T-cell (primary cell): ENCODE data around the gene POC1A. TPM values are rescaled to one million over a fixed set of nuclear protein-coding genes. Genes with fewer than 3 reads are reported as not detected.

Source experiments
- ATAC-seq, 4 experiments: fragments of 200-7000 bp in 3 of 4; fragments of 150-1000 bp in 1 of 4; cut with Tn5 transposase; replicated peaks in 1 of 4; 1 replicate in 3 of 4; 2 replicates in 1 of 4; pipeline ENCODE4 v1.10.0; 2021; ENCODE audit warnings: moderate library complexity in 3 of 4, mild to moderate bottlenecking in 2 of 4, moderate number of reproducible peaks in 1 of 4
- CTCF ChIA-PET, 2 donors: fragments of 300-600 bp; sonication (Branson Sonifier 250); formaldehyde crosslinking; loops; one replicate each; lab custom pipeline; 2022; ENCODE audit warnings: antibody characterized with exemption in 2 of 2; lab: Charles Lee
- POLR2A ChIA-PET, 2 donors: fragments of 300-600 bp; sonication (Branson Sonifier 250); formaldehyde crosslinking; loops; one replicate each; lab custom pipeline; 2022; ENCODE audit warnings: antibody characterized with exemption in 2 of 2; lab: Charles Lee
- DNase-seq, 35 experiments: peaks; one replicate each; pipeline versions ENCODE4 v3.0.0 to v3.0.0-alpha.2; 2013 to 2023
- H3K27ac ChIP-seq: one replicate; pipeline ENCODE4 v1.5.1; 2013; ENCODE audit warnings: low read length
- H3K27me3 ChIP-seq, 2 experiments: replicated peaks in 1 of 2; 1 replicate in 1 of 2; 2 replicates in 1 of 2; pipeline versions ENCODE4 v1.6.1 to v1.7.0; 2013; ENCODE audit warnings: low read length in 1 of 2, mixed read lengths in 1 of 2; ENCODE audit not compliant: control insufficient read depth in 2 of 2, insufficient read depth in 2 of 2; ENCODE audit errors: extremely low read depth in 1 of 2
- H3K36me3 ChIP-seq, 2 donors: 1 replicate in 1 of 2; 2 replicates in 1 of 2; pipeline versions ENCODE4 v1.6.1 to v1.7.0; 2013; ENCODE audit warnings: low read length in 1 of 2; ENCODE audit not compliant: control insufficient read depth in 2 of 2, insufficient read depth in 1 of 2; ENCODE audit errors: extremely low read depth in 1 of 2
- H3K4me1 ChIP-seq, 2 experiments: 1 replicate in 1 of 2; 2 replicates in 1 of 2; pipeline versions ENCODE4 v1.6.1 to v1.7.0; 2013; ENCODE audit warnings: low read length in 2 of 2, mixed read lengths in 1 of 2; ENCODE audit not compliant: insufficient read depth in 2 of 2, control insufficient read depth in 1 of 2; ENCODE audit errors: extremely low read depth in 1 of 2
- H3K4me3 ChIP-seq, 2 donors: 1 replicate in 1 of 2; 2 replicates in 1 of 2; pipeline versions ENCODE4 v1.5.1 to v1.7.0; 2013; ENCODE audit warnings: mild to moderate bottlenecking in 2 of 2, low read length in 1 of 2, moderate library complexity in 1 of 2; ENCODE audit not compliant: control insufficient read depth in 1 of 2; ENCODE audit errors: extremely low read depth in 1 of 2
- H3K9me3 ChIP-seq: 2 replicates; pipeline ENCODE4 v1.7.0; 2013
- H3K27ac Mint-ChIP-seq, 2 donors: one replicate each; pipeline ENCODE4 v1.8.0; 2020 to 2021; ENCODE audit warnings: mild to moderate bottlenecking in 2 of 2, mixed read lengths in 2 of 2
- H3K27me3 Mint-ChIP-seq, 2 donors: one replicate each; pipeline ENCODE4 v1.8.0; 2021 to 2022; ENCODE audit warnings: mixed read lengths in 2 of 2
- H3K36me3 Mint-ChIP-seq: one replicate; pipeline ENCODE4 v1.8.0; 2021; ENCODE audit warnings: mixed read lengths
- H3K4me1 Mint-ChIP-seq, 3 donors: one replicate each; pipeline ENCODE4 v1.8.0; 2020 to 2022; ENCODE audit warnings: mixed read lengths in 3 of 3, mild to moderate bottlenecking in 1 of 3
- H3K4me3 Mint-ChIP-seq, 3 donors: one replicate each; pipeline ENCODE4 v1.8.0; 2020 to 2022; ENCODE audit warnings: mild to moderate bottlenecking in 3 of 3, mixed read lengths in 3 of 3, moderate library complexity in 3 of 3
- H3K9me3 Mint-ChIP-seq, 3 donors: one replicate each; pipeline ENCODE4 v1.8.0; 2020 to 2022; ENCODE audit warnings: mixed read lengths in 3 of 3
- WGBS: methylation state at CpG from one replicate; pipeline ENCODE4 v1.1.5; 2013; ENCODE audit warnings: missing lambda C conversion rate; ENCODE audit not compliant: insufficient coverage; 5-methylcytosine and 5-hydroxymethylcytosine counted together
- total RNA-seq, 35 experiments: library from RNA in 6 of 35; stranded (reverse) in 6 of 35; fragments of 120-200 nt in 1 of 35; gene quantifications; one replicate each; pipeline versions ENCODE4 v1.2.1 to v1.2.4 and lab custom pipeline; 2013 to 2026

POC1A gene
- total RNA-seq, 5 donors from 2014 or later (not counting 1 experiment from before 2014, with no cell fraction given), result 0.91 to 1.9 (median 1.7) TPM

DNA sequence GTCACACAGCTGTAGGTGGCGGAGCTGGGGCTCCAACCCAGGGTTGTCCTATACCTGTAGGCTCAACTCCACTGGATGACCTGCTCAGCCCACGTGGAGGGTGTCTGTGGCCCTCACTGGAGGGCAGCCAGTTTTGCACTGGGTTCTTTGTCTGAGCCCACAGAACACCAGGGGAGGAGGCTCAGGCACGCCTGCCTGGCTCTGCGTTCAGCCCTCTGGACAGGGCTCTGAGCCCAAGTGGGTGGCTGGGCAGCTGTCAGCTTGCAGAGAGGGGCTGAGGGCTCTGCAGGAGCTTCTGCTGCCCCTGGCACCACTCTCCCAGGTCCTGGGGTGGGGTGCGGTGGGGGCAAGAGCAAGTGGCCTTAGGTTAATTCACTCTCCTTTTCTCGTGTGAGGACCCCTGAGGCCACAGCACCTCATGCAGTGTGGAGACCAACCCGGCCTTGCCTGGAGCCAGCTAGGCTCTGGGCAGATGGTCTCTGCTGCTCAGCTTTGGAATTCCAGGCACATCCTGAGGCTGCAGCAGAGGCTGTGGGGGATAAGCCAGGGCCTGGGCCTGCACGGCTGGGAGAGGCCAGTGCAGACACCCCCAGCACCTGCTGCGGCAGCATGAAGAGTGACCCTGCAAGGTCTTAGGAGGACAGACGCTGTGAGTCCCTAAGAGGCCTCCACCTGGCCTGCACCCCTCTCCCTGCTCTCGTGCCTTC, 121.4 kb downstream of the POC1A start:
- Histone ChIP-seq H3K27ac (no peak overlapping the region), H3K4me1 (peaks cover 0 to 6% of the 10 kb centered on the region in 2 experiments), H3K27me3 (peaks cover 0 to 15% of the 10 kb centered on the region in 2 experiments), H3K9me3 (no peaks in the 10 kb centered on the region), H3K36me3 (no peaks in the 10 kb centered on the region), H3K4me3 (no peak overlapping the region)
- ATAC-seq, result no peak
- WGBS, result 81% methylated on average over 10 of the region's 11 CpGs
- no peaks in the 10 kb centered on the region for H3K36me3 Mint-ChIP-seq
- H3K9me3 Mint-ChIP-seq, result no peaks in the 10 kb centered on the region
- ChIA-PET CTCF (no interaction called here), POLR2A (no interaction called here)
- no peak overlapping the region for H3K4me3 Mint-ChIP-seq
- H3K27me3 Mint-ChIP-seq, result no peaks in the 10 kb centered on the region
- DNase-seq, result no peak
- H3K4me1 Mint-ChIP-seq, result no peaks in the 10 kb centered on the region
- no peak overlapping the region for H3K27ac Mint-ChIP-seq

DNA sequence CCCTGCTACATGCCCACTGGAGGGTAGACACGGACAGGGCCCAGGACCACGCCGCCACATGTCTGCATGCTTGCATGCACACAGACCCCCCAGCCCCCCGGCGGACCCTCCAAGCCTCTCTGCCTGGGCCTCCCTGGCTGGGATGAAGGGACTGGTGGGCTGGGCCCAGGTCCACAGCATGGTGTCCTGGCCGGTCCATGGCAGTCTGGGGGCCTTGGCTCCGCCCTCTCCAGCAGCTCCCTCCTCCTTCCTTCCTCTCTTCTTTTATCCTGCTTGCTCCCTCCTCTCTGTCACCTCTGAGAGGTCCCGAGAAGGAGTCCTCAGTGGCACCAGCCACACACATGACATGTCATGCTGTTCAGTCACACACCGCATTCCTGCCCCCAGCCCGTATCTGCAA, 122.3 kb downstream of the POC1A start:
- no peak for DNase-seq
- no peaks in the 10 kb centered on the region for H3K36me3 Mint-ChIP-seq
- H3K27ac Mint-ChIP-seq, result no peak overlapping the region
- ATAC-seq, result no peak
- H3K36me3 ChIP-seq, result no peaks in the 10 kb centered on the region
- whole genome bisulfite sequencing, result 87% methylated on average over 8 of the region's 10 CpGs
- CTCF ChIA-PET, result interaction anchor here in 1 of 2 donors (0.9 kb wide), 1 partner anchor 91 kb away, joined by 3 read pairs; no protein-coding TSS in a partner anchor
- no peak overlapping the region for H3K27ac ChIP-seq
- no peaks in the 10 kb centered on the region for H3K9me3 ChIP-seq
- H3K4me1 Mint-ChIP-seq, result no peaks in the 10 kb centered on the region
- peaks cover 0 to 2% of the 10 kb centered on the region in 2 experiments for H3K4me1 ChIP-seq
- peaks cover 0 to 11% of the 10 kb centered on the region in 2 experiments for H3K27me3 ChIP-seq
- no peak overlapping the region for H3K4me3 ChIP-seq
- no peaks in the 10 kb centered on the region for H3K27me3 Mint-ChIP-seq
- POLR2A ChIA-PET, result interaction anchor here in 1 of 2 donors (0.5 kb wide), 1 partner anchor 11 kb away, joined by 5 read pairs; no protein-coding TSS in a partner anchor
- H3K9me3 Mint-ChIP-seq, result no peaks in the 10 kb centered on the region
- H3K4me3 Mint-ChIP-seq, result no peak overlapping the region

GRCh38 chr3:52030714-52031310, 123.4 kb downstream of the POC1A start:
- Mint-ChIP-seq H3K4me1 (peaks cover 0 to 2% (median 0%) of the 10 kb centered on the region in 3 donors), H3K27me3 (no peaks in the 10 kb centered on the region), H3K36me3 (no peaks in the 10 kb centered on the region), H3K27ac (no peak overlapping the region), H3K9me3 (no peaks in the 10 kb centered on the region), H3K4me3 (no peak overlapping the region)
- no peak overlapping the region for H3K4me3 ChIP-seq
- H3K9me3 ChIP-seq, result no peaks in the 10 kb centered on the region
- 90% methylated on average over 5 of the region's 11 CpGs for WGBS
- no peaks in the 10 kb centered on the region for H3K4me1 ChIP-seq
- CTCF ChIA-PET, result no interaction called here
- H3K27ac ChIP-seq, result no peak overlapping the region
- no peaks in the 10 kb centered on the region for H3K36me3 ChIP-seq
- peaks cover 0 to 7% of the 10 kb centered on the region in 2 experiments for H3K27me3 ChIP-seq
- POLR2A ChIA-PET, result no interaction called here
- no peak for DNase-seq
- ATAC-seq, result no peak

DNA sequence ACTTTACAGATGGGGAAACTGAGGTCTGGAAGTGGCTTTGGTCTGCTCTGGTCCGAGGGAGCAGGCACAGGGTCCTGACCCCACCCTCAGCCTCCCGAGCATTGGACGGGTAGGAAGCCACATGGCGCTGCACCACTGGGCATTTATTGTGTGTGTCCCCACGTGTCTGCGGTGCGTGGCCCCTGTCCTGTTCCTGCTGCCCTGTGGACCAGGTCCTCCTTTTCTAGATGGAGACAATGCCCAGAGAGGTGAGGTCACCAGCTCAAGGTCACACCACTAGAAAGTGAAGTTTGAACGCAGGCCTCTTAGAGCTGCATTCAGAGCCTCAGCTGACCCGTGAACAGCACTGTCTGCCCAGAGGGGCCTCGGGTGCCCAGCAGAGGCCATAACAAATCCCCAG, 124.7 kb downstream of the POC1A start:
- H3K36me3 ChIP-seq, result no peaks in the 10 kb centered on the region
- Mint-ChIP-seq H3K27me3 (no peaks in the 10 kb centered on the region), H3K4me3 (no peak overlapping the region), H3K9me3 (no peaks in the 10 kb centered on the region), H3K27ac (no peak overlapping the region), H3K4me1 (peaks cover 0 to 5% (median 0%) of the 10 kb centered on the region in 3 donors), H3K36me3 (no peaks in the 10 kb centered on the region)
- ChIA-PET CTCF (interaction anchor here in 1 of 2 donors (0.8 kb wide), 1 partner anchor 12 kb away, joined by 3 read pairs; no protein-coding TSS in a partner anchor), POLR2A (no interaction called here)
- H3K27ac ChIP-seq, result no peak overlapping the region
- WGBS, result 69% methylated on average over 6 of the region's 10 CpGs
- no peaks in the 10 kb centered on the region for H3K9me3 ChIP-seq
- H3K27me3 ChIP-seq, result peaks cover 0 to 4% of the 10 kb centered on the region in 2 experiments
- H3K4me1 ChIP-seq, result no peaks in the 10 kb centered on the region
- DNase-seq (no peak), ATAC-seq (no peak)
- H3K4me3 ChIP-seq, result no peak overlapping the region

DNA sequence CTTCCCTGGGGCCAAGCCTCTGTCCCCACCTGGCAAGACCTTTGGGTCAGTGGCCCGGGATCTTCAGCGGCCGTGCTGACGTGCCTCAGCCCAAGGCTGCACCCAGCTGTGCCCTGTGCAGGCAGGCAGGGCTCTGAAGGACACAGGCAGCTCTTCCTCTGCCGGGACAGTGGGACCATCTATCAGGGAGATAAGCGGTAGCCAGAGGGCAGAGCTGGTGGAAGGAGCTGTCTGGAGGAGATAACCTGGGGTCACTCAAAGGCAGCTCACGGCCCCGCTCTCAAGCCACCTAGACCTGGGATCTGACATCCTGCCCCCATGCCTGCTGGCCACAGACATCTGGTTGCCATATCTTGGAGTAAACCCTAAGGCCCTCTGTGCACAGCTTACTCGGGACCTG, 125.2 kb downstream of the POC1A start:
- CTCF ChIA-PET, result interaction anchor here in 1 of 2 donors (0.8 kb wide), 1 partner anchor 12 kb away, joined by 3 read pairs; no protein-coding TSS in a partner anchor
- Mint-ChIP-seq H3K9me3 (no peaks in the 10 kb centered on the region), H3K27me3 (no peaks in the 10 kb centered on the region), H3K4me1 (peaks cover 0 to 9% (median 0%) of the 10 kb centered on the region in 3 donors), H3K36me3 (no peaks in the 10 kb centered on the region), H3K27ac (no peak overlapping the region), H3K4me3 (no peak overlapping the region)
- POLR2A ChIA-PET, result no interaction called here
- Histone ChIP-seq H3K27me3 (peaks cover 0 to 4% of the 10 kb centered on the region in 2 experiments), H3K4me1 (no peaks in the 10 kb centered on the region), H3K9me3 (no peaks in the 10 kb centered on the region), H3K27ac (no peak overlapping the region), H3K4me3 (no peak overlapping the region), H3K36me3 (no peaks in the 10 kb centered on the region)
- no peak for ATAC-seq
- WGBS, result 89% methylated on average over 9 of the region's 9 CpGs
- DNase-seq, result no peak

DNA sequence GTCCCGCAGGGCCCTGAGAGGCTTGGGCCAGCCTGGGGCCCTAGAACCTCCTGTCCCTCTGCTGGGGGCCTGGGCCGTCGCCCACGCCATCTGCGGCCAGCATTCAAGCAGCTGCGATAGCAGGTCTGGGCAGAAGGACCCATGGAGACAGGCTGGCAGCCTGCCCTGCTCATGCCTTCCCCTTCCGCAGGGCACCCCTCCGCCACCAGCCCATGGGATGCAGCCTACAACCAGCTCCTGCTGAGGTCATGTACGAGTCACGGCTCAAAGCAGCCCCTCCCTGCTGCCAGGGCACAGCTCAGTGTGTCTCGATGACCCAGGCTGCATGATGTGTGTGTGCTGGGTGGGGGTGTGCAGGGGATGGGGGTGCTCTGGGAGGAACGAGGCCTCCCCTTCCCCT, 125.7 kb downstream of the POC1A start:
- CTCF ChIA-PET, result no interaction called here
- Mint-ChIP-seq H3K9me3 (no peaks in the 10 kb centered on the region), H3K4me1 (peaks cover 0 to 9% (median 0%) of the 10 kb centered on the region in 3 donors), H3K4me3 (no peak overlapping the region), H3K27me3 (no peaks in the 10 kb centered on the region), H3K36me3 (no peaks in the 10 kb centered on the region), H3K27ac (no peak overlapping the region)
- DNase-seq (no peak), ATAC-seq (no peak)
- Histone ChIP-seq H3K4me3 (no peak overlapping the region), H3K4me1 (no peaks in the 10 kb centered on the region), H3K36me3 (no peaks in the 10 kb centered on the region), H3K9me3 (no peaks in the 10 kb centered on the region), H3K27me3 (peaks cover 0 to 4% of the 10 kb centered on the region in 2 experiments), H3K27ac (no peak overlapping the region)
- WGBS, result 92% methylated on average over 9 of the region's 12 CpGs
- POLR2A ChIA-PET, result no interaction called here
